Endothelial cell of umbilical vein (primary cell): ENCODE data around the gene GAB2. TPM values are rescaled to one million over a fixed set of nuclear protein-coding genes. Genes with fewer than 3 reads are reported as not detected.

Source experiments
- BruUV-seq: library from RNA; stranded (reverse); fragments of 400-500 nt; replicated peaks from 2 replicates; lab custom pipeline; 2021; lab: Mats Ljungman, UMichigan
- CTCF ChIA-PET: fragments of 300-600, 350-600 bp; sonication (Branson Sonifier 250); formaldehyde crosslinking; loops from one replicate; lab custom pipeline; 2021; ENCODE audit warnings: antibody characterized with exemption, inconsistent platforms; lab: Charles Lee
- POLR2A ChIA-PET: fragments of 300-600, 350-600 bp; sonication (Branson Sonifier 250); formaldehyde crosslinking; loops from one replicate; lab custom pipeline; 2021; ENCODE audit warnings: antibody characterized with exemption, inconsistent platforms; lab: Charles Lee
- DNase-seq: peaks from one replicate; pipeline ENCODE4 v3.0.0-alpha.2; 2011; ENCODE audit warnings: low read depth, low spot score
- FAIRE-seq: peaks from 2 replicates; lab custom pipeline; 2011; peaks lifted over from hg19 to GRCh38; lab: Jason Lieb, UNC
- H2AFZ ChIP-seq: 2 replicates; pipeline ENCODE4 v1.6.0; 2012; ENCODE audit warnings: low read depth, low read length, control low read depth, inconsistent platforms
- H3K27ac ChIP-seq: 2 replicates; pipeline ENCODE4 v1.5.1; 2011; ENCODE audit warnings: low read depth, mild to moderate bottlenecking, control low read depth, low read length, moderate library complexity; ENCODE audit not compliant: insufficient read depth
- H3K27me3 ChIP-seq, 2 experiments: 2 replicates each; pipeline versions ENCODE4 v1.6.0 to v1.6.1; 2011; ENCODE audit warnings: low read length in 2 of 2, mixed read lengths in 1 of 2; ENCODE audit not compliant: control insufficient read depth in 2 of 2, insufficient read depth in 2 of 2
- H3K36me3 ChIP-seq, 2 experiments: 2 replicates in 1 of 2; 3 replicates in 1 of 2; pipeline ENCODE4 v1.5.1; 2011; ENCODE audit warnings: low read length in 2 of 2, mild to moderate bottlenecking in 1 of 2, moderate library complexity in 1 of 2; ENCODE audit not compliant: control insufficient read depth in 2 of 2, insufficient read depth in 2 of 2; ENCODE audit errors: extremely low read depth in 1 of 2
- H3K4me1 ChIP-seq: 3 replicates; pipeline ENCODE4 v1.5.1; 2011; ENCODE audit warnings: mild to moderate bottlenecking, low read length; ENCODE audit not compliant: control insufficient read depth, insufficient read depth; ENCODE audit errors: extremely low read depth
- H3K4me2 ChIP-seq: 2 replicates; pipeline ENCODE4 v1.6.1; 2011; ENCODE audit warnings: low read length, control low read depth, mixed read lengths; ENCODE audit not compliant: insufficient read depth
- H3K4me3 ChIP-seq, 3 experiments: fragments of 200-600 bp in 1 of 3; sonication (generic), shearing (Covaris generic) in 1 of 3; replicated peaks in 1 of 3; 2 replicates each; pipeline ENCODE4 v1.5.1; 2011 to 2016; ENCODE audit warnings: control low read depth in 3 of 3, low read length in 3 of 3, mild to moderate bottlenecking in 2 of 3, inconsistent platforms in 1 of 3, low read depth in 1 of 3, moderate library complexity in 1 of 3; ENCODE audit not compliant: insufficient read depth in 1 of 3
- H3K79me2 ChIP-seq: 2 replicates; pipeline ENCODE4 v1.6.0; 2012; ENCODE audit warnings: low read length, inconsistent platforms; ENCODE audit not compliant: control insufficient read depth, insufficient read depth
- H3K9ac ChIP-seq: replicated peaks from 2 replicates; pipeline ENCODE3; 2011; ENCODE audit warnings: low read length, control low read depth; ENCODE audit not compliant: insufficient read depth; ENCODE audit errors: extremely low read depth
- H3K9me1 ChIP-seq: replicated peaks from 3 replicates; pipeline ENCODE4 v1.6.0; 2011; ENCODE audit warnings: mild to moderate bottlenecking, low read length; ENCODE audit not compliant: control insufficient read depth, insufficient read depth; ENCODE audit errors: extremely low read depth
- H3K9me3 ChIP-seq: replicated peaks from 2 replicates; pipeline ENCODE4 v1.5.1; 2012; ENCODE audit warnings: low read length, inconsistent platforms; ENCODE audit not compliant: control insufficient read depth, insufficient read depth
- H4K20me1 ChIP-seq: replicated peaks from 2 replicates; pipeline ENCODE3; 2011; ENCODE audit warnings: mild to moderate bottlenecking, low read length; ENCODE audit not compliant: control insufficient read depth, insufficient read depth; ENCODE audit errors: extremely low read depth
- EZH2 ChIP-seq: IDR thresholded peaks from 2 replicates; pipeline ENCODE4 v1.6.1; 2012; ENCODE audit warnings: borderline replicate concordance, low read depth, mild to moderate bottlenecking, moderate library complexity, low read length, inconsistent platforms; ENCODE audit not compliant: severe bottlenecking
- FOS ChIP-seq: IDR thresholded peaks from 2 replicates; pipeline ENCODE4 v1.6.1; 2011; ENCODE audit warnings: mild to moderate bottlenecking, low read length, moderate library complexity, borderline replicate concordance; ENCODE audit not compliant: insufficient read depth
- GATA2 ChIP-seq: IDR thresholded peaks from 2 replicates; pipeline ENCODE4 v1.7.0; 2011; ENCODE audit warnings: low read depth, mild to moderate bottlenecking, moderate library complexity, mixed read lengths, low read length; ENCODE audit not compliant: insufficient read length, insufficient read depth
- JUN ChIP-seq: IDR thresholded peaks from 2 replicates; pipeline ENCODE4 v1.6.1; 2011; ENCODE audit warnings: borderline replicate concordance, low read depth; ENCODE audit not compliant: insufficient read length, insufficient read depth
- MYC ChIP-seq: IDR thresholded peaks from one replicate; pipeline ENCODE4 v1.6.1; 2011; ENCODE audit warnings: mild to moderate bottlenecking, low read depth, low read length
- POLR2A ChIP-seq: IDR thresholded peaks from 2 replicates; pipeline ENCODE4 v1.6.1; 2012; ENCODE audit warnings: low read depth, mild to moderate bottlenecking, control low read depth, low read length
- POLR2AphosphoS5 ChIP-seq: IDR thresholded peaks from 2 replicates; pipeline ENCODE4 v1.6.1; 2012; ENCODE audit warnings: low read depth, mild to moderate bottlenecking, control low read depth, low read length, moderate library complexity; ENCODE audit not compliant: insufficient read depth
- dilution Hi-C: fragments of 300-500 bp; cut with MboI; formaldehyde crosslinking; loops from one replicate; pipeline ENCODE4 v1.15.0; 2019; ENCODE audit warnings: low sequenced_read_pairs; ENCODE audit not compliant: extremely low pct_ligation_motif_present
- intact Hi-C: fragments of 100-400 bp; cut with micrococcal nuclease; formaldehyde crosslinking; loops from one replicate; pipeline ENCODE4 v1.10.0; 2022
- polyA plus RNA-seq, 4 experiments: library from polyadenylated mRNA; depleted of rRNA in 3 of 4; stranded (reverse) in 3 of 4; unstranded in 1 of 4; fragments of >200 nt; gene quantifications; 2 replicates each; pipeline versions ENCODE4 v1.2.1 to v1.2.3, GENCODE V29; 2011 to 2012; ENCODE audit warnings: missing spikeins in 1 of 4
- total RNA-seq: library from RNA; stranded (reverse); gene quantifications from 2 replicates; pipeline ENCODE4 v1.2.3, GENCODE V29; 2021
- TF ChIP-seq, protein P1 (sequence below): IDR thresholded peaks from 2 replicates; pipeline ENCODE4 v1.6.1; 2011; ENCODE audit not compliant: insufficient read depth, insufficient read length
- TF ChIP-seq, protein P2 (sequence below), 2 donors: IDR thresholded peaks; 1 replicate in 1 of 2; 2 replicates in 1 of 2; pipeline ENCODE4 v1.5.1; 2011; ENCODE audit warnings: low read length in 2 of 2, mild to moderate bottlenecking in 2 of 2, moderate library complexity in 2 of 2, control low read depth in 1 of 2, inconsistent platforms in 1 of 2, low read depth in 1 of 2; ENCODE audit not compliant: insufficient read depth in 1 of 2; ENCODE audit errors: extremely low read depth in 1 of 2

Gene GAB2
- total and polyA plus RNA-seq, 2 donors (not counting 3 experiments of a cell fraction or from before 2014, with no cell fraction given): 19.6 to 39.6 TPM

DNA sequence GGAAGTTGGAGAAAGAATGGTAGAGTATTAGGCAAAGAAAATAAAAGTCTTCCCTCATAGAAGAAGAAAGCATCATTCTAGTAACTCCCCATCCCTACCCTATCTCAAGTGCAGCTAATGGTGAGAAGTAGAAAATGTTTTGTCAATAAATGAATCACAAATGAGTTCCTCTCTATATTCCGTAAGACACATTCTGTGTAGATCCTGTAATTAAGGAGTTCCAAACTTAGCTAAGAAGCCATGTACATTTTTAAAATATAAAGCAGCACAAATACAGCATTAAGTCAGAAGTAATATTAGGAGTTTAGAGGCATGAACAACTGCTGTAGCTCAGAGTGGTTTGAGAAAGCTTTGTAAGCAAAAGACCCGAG is 80.1 kb downstream of the GAB2 start:
- H3K9me1 ChIP-seq: no peaks in the 10 kb centered on the region
- H3K27me3 ChIP-seq: no peaks in the 10 kb centered on the region
- no peak overlapping the region for H3K27ac ChIP-seq
- dilution Hi-C loops: no loop called here
- no TSS peak for BruUV-seq
- FAIRE-seq (no peak), DNase-seq (no peak)
- H3K9me3 ChIP-seq: no peaks in the 10 kb centered on the region
- no peak overlapping the region for H3K4me2 ChIP-seq
- H3K4me1 ChIP-seq: peaks cover under 1% of the 10 kb centered on the region
- peaks cover 53% of the 10 kb centered on the region for H3K79me2 ChIP-seq
- H3K9ac ChIP-seq: no peak overlapping the region
- intact Hi-C loops: no loop called here
- POLR2A ChIA-PET: no interaction called here
- CTCF ChIA-PET: interaction anchor here (1.6 kb wide), 1 partner anchor 17 kb away, joined by 4 read pairs; no protein-coding TSS in a partner anchor
- TF ChIP-seq MYC (no peak), JUN (no peak), FOS (no peak), EZH2 (no peak), POLR2AphosphoS5 (no peak), GATA2 (no peak), POLR2A (no peak)
- TF ChIP-seq, protein P1, sequence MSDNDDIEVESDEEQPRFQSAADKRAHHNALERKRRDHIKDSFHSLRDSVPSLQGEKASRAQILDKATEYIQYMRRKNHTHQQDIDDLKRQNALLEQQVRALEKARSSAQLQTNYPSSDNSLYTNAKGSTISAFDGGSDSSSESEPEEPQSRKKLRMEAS: no peak
- TF ChIP-seq, protein P2, sequence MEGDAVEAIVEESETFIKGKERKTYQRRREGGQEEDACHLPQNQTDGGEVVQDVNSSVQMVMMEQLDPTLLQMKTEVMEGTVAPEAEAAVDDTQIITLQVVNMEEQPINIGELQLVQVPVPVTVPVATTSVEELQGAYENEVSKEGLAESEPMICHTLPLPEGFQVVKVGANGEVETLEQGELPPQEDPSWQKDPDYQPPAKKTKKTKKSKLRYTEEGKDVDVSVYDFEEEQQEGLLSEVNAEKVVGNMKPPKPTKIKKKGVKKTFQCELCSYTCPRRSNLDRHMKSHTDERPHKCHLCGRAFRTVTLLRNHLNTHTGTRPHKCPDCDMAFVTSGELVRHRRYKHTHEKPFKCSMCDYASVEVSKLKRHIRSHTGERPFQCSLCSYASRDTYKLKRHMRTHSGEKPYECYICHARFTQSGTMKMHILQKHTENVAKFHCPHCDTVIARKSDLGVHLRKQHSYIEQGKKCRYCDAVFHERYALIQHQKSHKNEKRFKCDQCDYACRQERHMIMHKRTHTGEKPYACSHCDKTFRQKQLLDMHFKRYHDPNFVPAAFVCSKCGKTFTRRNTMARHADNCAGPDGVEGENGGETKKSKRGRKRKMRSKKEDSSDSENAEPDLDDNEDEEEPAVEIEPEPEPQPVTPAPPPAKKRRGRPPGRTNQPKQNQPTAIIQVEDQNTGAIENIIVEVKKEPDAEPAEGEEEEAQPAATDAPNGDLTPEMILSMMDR (IDR thresholded peaks at IDR 0.05; ENCODE audit: extremely low read depth in 1 of 2, insufficient read depth in 1 of 2, low read depth in 1 of 2, low read length in 2 of 2): no peak
- H4K20me1 ChIP-seq: peaks cover 7% of the 10 kb centered on the region
- H3K36me3 ChIP-seq: no peaks in the 10 kb centered on the region
- no peak overlapping the region for H2AFZ ChIP-seq
- H3K4me3 ChIP-seq: no peak overlapping the region
